Neural cell (in vitro differentiated cells): Measurements from ENCODE around the gene STARD7.

Source experiments
- EP300 ChIP-seq: fragments of 450-650 bp; conservative IDR thresholded peaks from 2 replicates; pipeline ENCODE4 v1.6.1; 2014; ENCODE audit warnings: antibody characterized with exemption, mild to moderate bottlenecking, moderate library complexity; ENCODE audit not compliant: poor library complexity, severe bottlenecking
- POLR2AphosphoS5 ChIP-seq: IDR thresholded peaks from 2 replicates; pipeline ENCODE4 v1.6.1; 2012
- RAD21 ChIP-seq: fragments of 450-650 bp; conservative IDR thresholded peaks from 2 replicates; pipeline ENCODE4 v1.6.1; 2014; ENCODE audit warnings: antibody characterized with exemption, mild to moderate bottlenecking, moderate library complexity
- TAF1 ChIP-seq: IDR thresholded peaks from 2 replicates; pipeline ENCODE4 v1.6.1; 2012; ENCODE audit warnings: low read depth
- TF ChIP-seq, protein P1 (sequence below): fragments of 450-650 bp; IDR thresholded peaks from 2 replicates; pipeline ENCODE4 v1.5.1; 2014; ENCODE audit warnings: antibody characterized with exemption, mild to moderate bottlenecking, moderate library complexity; ENCODE audit not compliant: poor library complexity, severe bottlenecking
- TF ChIP-seq, protein P2 (sequence below): IDR thresholded peaks from 2 replicates; pipeline ENCODE4 v1.6.1; 2012; ENCODE audit warnings: borderline replicate concordance

DNA sequence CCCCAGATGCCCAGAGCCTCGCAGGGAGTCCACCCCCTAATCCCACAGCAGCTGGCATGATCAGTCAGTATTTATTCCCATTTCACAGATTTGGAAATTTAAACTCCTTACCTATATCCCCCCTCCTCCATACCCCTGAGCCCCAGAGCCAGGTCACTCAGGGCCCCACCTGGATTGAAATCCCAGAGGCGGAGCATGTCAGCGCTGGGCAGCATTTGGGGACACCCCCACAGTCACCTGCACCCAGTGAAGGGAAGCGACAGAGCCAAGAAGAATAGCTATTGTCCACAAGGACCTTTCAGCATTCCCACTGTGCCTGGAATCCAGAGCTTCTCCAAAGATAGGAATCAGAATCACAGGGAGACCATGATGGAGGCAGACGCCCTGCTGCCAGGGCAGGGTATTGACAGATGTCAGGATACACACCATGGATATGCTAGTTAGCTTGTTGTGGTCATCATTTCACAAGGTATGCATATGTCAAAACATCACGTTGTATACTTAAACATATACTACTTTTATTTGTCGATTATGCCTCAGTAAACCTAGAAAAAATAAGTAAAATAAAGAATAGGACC, 69.4 kb downstream of the STARD7 start:
- no peak for TF ChIP-seq RAD21
- no peak for TF ChIP-seq TAF1
- TF ChIP-seq, protein P1, sequence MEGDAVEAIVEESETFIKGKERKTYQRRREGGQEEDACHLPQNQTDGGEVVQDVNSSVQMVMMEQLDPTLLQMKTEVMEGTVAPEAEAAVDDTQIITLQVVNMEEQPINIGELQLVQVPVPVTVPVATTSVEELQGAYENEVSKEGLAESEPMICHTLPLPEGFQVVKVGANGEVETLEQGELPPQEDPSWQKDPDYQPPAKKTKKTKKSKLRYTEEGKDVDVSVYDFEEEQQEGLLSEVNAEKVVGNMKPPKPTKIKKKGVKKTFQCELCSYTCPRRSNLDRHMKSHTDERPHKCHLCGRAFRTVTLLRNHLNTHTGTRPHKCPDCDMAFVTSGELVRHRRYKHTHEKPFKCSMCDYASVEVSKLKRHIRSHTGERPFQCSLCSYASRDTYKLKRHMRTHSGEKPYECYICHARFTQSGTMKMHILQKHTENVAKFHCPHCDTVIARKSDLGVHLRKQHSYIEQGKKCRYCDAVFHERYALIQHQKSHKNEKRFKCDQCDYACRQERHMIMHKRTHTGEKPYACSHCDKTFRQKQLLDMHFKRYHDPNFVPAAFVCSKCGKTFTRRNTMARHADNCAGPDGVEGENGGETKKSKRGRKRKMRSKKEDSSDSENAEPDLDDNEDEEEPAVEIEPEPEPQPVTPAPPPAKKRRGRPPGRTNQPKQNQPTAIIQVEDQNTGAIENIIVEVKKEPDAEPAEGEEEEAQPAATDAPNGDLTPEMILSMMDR: no peak
- no peak for TF ChIP-seq POLR2AphosphoS5
- no peak for TF ChIP-seq EP300
- TF ChIP-seq, protein P2, sequence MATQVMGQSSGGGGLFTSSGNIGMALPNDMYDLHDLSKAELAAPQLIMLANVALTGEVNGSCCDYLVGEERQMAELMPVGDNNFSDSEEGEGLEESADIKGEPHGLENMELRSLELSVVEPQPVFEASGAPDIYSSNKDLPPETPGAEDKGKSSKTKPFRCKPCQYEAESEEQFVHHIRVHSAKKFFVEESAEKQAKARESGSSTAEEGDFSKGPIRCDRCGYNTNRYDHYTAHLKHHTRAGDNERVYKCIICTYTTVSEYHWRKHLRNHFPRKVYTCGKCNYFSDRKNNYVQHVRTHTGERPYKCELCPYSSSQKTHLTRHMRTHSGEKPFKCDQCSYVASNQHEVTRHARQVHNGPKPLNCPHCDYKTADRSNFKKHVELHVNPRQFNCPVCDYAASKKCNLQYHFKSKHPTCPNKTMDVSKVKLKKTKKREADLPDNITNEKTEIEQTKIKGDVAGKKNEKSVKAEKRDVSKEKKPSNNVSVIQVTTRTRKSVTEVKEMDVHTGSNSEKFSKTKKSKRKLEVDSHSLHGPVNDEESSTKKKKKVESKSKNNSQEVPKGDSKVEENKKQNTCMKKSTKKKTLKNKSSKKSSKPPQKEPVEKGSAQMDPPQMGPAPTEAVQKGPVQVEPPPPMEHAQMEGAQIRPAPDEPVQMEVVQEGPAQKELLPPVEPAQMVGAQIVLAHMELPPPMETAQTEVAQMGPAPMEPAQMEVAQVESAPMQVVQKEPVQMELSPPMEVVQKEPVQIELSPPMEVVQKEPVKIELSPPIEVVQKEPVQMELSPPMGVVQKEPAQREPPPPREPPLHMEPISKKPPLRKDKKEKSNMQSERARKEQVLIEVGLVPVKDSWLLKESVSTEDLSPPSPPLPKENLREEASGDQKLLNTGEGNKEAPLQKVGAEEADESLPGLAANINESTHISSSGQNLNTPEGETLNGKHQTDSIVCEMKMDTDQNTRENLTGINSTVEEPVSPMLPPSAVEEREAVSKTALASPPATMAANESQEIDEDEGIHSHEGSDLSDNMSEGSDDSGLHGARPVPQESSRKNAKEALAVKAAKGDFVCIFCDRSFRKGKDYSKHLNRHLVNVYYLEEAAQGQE: no peak
